Neuronal stem cell (in vitro differentiated cells): Measurements from ENCODE around the gene KRT81.

ENCODE experiments used
- DNase-seq: peaks from one replicate; pipeline ENCODE4 v3.0.0-alpha.2; 2013; ENCODE audit warnings: low spot score
- H2AFZ ChIP-seq: one replicate; pipeline ENCODE4 v1.6.1; 2013; ENCODE audit warnings: mild to moderate bottlenecking, low read length, inconsistent platforms
- H2AK5ac ChIP-seq: 2 replicates; pipeline ENCODE4 v1.6.1; 2013; ENCODE audit warnings: low read depth, mild to moderate bottlenecking, inconsistent platforms, low read length, moderate library complexity, mixed read lengths
- H2BK120ac ChIP-seq: 2 replicates; pipeline ENCODE4 v1.6.1; 2013; ENCODE audit warnings: low read depth, mild to moderate bottlenecking, inconsistent platforms, low read length, moderate library complexity, mixed read lengths
- H2BK12ac ChIP-seq: one replicate; pipeline ENCODE4 v1.6.1; 2013; ENCODE audit warnings: low read length, inconsistent platforms
- H2BK15ac ChIP-seq: 2 replicates; pipeline ENCODE4 v1.6.1; 2013; ENCODE audit warnings: mild to moderate bottlenecking, low read length, inconsistent platforms, mixed read lengths
- H2BK5ac ChIP-seq: one replicate; pipeline ENCODE4 v1.6.1; 2013; ENCODE audit warnings: inconsistent platforms, mild to moderate bottlenecking, low read length, moderate library complexity
- H3K14ac ChIP-seq: one replicate; pipeline ENCODE4 v1.6.1; 2013; ENCODE audit warnings: low read length, inconsistent platforms
- H3K18ac ChIP-seq: 2 replicates; pipeline ENCODE4 v1.6.1; 2013; ENCODE audit warnings: low read length, inconsistent platforms
- H3K23ac ChIP-seq: 2 replicates; pipeline ENCODE4 v1.6.1; 2013; ENCODE audit warnings: low read depth, mild to moderate bottlenecking, mixed read lengths, low read length, inconsistent platforms; ENCODE audit not compliant: poor library complexity
- H3K27ac ChIP-seq: replicated peaks from 3 replicates; pipeline ENCODE4 v1.5.1; 2013; ENCODE audit warnings: low read length, inconsistent platforms
- H3K27me3 ChIP-seq, 3 experiments: 2 replicates each; pipeline ENCODE4 v1.6.1; 2013; ENCODE audit warnings: low read length in 3 of 3, mild to moderate bottlenecking in 2 of 3, inconsistent platforms in 1 of 3, low read depth in 1 of 3, mixed read lengths in 1 of 3, moderate library complexity in 1 of 3; ENCODE audit not compliant: control insufficient read depth in 3 of 3, insufficient read depth in 3 of 3
- H3K36me3 ChIP-seq, 2 donors: replicated peaks in 1 of 2; 2 replicates each; pipeline ENCODE4 v1.6.1; 2013; ENCODE audit warnings: low read length in 2 of 2; ENCODE audit not compliant: control insufficient read depth in 2 of 2, insufficient read depth in 2 of 2
- H3K4ac ChIP-seq: 2 replicates; pipeline ENCODE4 v1.6.1; 2013; ENCODE audit warnings: inconsistent platforms, mild to moderate bottlenecking, low read length, moderate library complexity
- H3K4me1 ChIP-seq, 2 donors: 1 replicate in 1 of 2; 2 replicates in 1 of 2; pipeline ENCODE4 v1.6.1; 2013; ENCODE audit warnings: low read length in 2 of 2, low read depth in 1 of 2; ENCODE audit not compliant: control insufficient read depth in 2 of 2, insufficient read depth in 1 of 2
- H3K4me2 ChIP-seq: one replicate; pipeline ENCODE4 v1.6.1; 2013; ENCODE audit warnings: mild to moderate bottlenecking, low read length, inconsistent platforms; ENCODE audit not compliant: insufficient read depth, poor library complexity, severe bottlenecking
- H3K4me3 ChIP-seq, 2 donors: 2 replicates each; pipeline ENCODE4 v1.5.1; 2013; ENCODE audit warnings: low read length in 2 of 2, mild to moderate bottlenecking in 2 of 2, inconsistent platforms in 1 of 2, moderate library complexity in 1 of 2
- H3K79me1 ChIP-seq: one replicate; pipeline ENCODE4 v1.6.1; 2013; ENCODE audit warnings: low read depth, mild to moderate bottlenecking, inconsistent platforms, low read length, moderate library complexity
- H3K9ac ChIP-seq: one replicate; pipeline ENCODE4 v1.6.1; 2013; ENCODE audit warnings: mild to moderate bottlenecking, low read depth, low read length, inconsistent platforms; ENCODE audit not compliant: poor library complexity
- H3K9me3 ChIP-seq, 2 donors: replicated peaks in 1 of 2; 2 replicates each; pipeline versions ENCODE3 to v1.6.1; 2013; ENCODE audit warnings: low read length in 2 of 2, mild to moderate bottlenecking in 2 of 2, inconsistent platforms in 1 of 2, low read depth in 1 of 2, mixed read lengths in 1 of 2, moderate library complexity in 1 of 2; ENCODE audit not compliant: control insufficient read depth in 2 of 2, insufficient read depth in 1 of 2
- H4K8ac ChIP-seq: one replicate; pipeline ENCODE4 v1.6.1; 2013; ENCODE audit warnings: low read depth, mild to moderate bottlenecking, inconsistent platforms, low read length, moderate library complexity
- H4K91ac ChIP-seq: one replicate; pipeline ENCODE4 v1.6.1; 2013; ENCODE audit warnings: low read length, low read depth, mild to moderate bottlenecking, inconsistent platforms; ENCODE audit not compliant: poor library complexity
- WGBS, 2 donors: extraction: QIAGEN DNeasy Blood & Tissue Kit; methylation state at CpG; one replicate each; pipeline ENCODE4 v1.1.7; 2013; ENCODE audit warnings: missing lambda C conversion rate in 2 of 2, mixed read lengths in 1 of 2; ENCODE audit not compliant: insufficient read length in 2 of 2, insufficient replicate concordance in 1 of 2; ENCODE audit errors: extremely low coverage in 2 of 2; 5-methylcytosine and 5-hydroxymethylcytosine counted together

KRT81 gene

DNA sequence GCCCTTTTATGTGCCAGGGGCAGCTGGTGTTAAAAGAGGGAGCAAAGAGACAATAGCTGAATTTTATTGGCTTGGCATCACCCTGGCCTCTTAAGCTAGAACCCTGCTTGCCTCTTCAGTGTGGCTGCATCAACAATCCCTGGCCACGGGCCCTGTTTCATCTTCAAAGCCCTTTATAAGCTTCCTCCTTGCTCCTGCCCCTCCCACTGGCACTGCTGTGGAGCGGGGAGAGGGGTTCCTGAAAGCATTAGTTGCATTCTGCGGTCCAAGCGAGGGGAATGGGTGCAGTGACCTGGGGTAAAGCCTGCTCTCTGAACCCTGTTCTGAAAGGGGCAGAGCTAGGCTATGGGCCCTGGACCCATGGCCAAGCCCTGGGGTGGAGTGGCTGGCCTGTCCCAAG lies 30.1 kb upstream of the KRT81 start:
- Histone ChIP-seq H2BK12ac (no peak overlapping the region), H2AFZ (no peak overlapping the region), H3K23ac (peak overlapping the region; percentile 19), H3K4me1 (peaks cover 0 to 2% of the 10 kb centered on the region in 2 donors), H2BK120ac (no peak overlapping the region), H3K18ac (peak overlapping the region; percentile 13), H3K79me1 (no peaks in the 10 kb centered on the region), H2BK15ac (no peak overlapping the region), H2AK5ac (peak overlapping the region; percentile 57), H3K27ac (no peak overlapping the region), H3K36me3 (no peaks in the 10 kb centered on the region), H2BK5ac (no peak overlapping the region), H3K27me3 (peaks cover 0 to 11% (median 0%) of the 10 kb centered on the region in 3 experiments), H4K91ac (no peak overlapping the region), H3K4me3 (no peak overlapping the region), H3K9me3 (no peaks in the 10 kb centered on the region), H3K14ac (no peak overlapping the region), H3K4ac (no peak overlapping the region), H3K4me2 (no peak overlapping the region), H4K8ac (no peak overlapping the region), H3K9ac (no peak overlapping the region)
- WGBS, 2 donors = no CpG with 5 or more reads among the region's 4 CpGs
- no peak for DNase-seq

DNA sequence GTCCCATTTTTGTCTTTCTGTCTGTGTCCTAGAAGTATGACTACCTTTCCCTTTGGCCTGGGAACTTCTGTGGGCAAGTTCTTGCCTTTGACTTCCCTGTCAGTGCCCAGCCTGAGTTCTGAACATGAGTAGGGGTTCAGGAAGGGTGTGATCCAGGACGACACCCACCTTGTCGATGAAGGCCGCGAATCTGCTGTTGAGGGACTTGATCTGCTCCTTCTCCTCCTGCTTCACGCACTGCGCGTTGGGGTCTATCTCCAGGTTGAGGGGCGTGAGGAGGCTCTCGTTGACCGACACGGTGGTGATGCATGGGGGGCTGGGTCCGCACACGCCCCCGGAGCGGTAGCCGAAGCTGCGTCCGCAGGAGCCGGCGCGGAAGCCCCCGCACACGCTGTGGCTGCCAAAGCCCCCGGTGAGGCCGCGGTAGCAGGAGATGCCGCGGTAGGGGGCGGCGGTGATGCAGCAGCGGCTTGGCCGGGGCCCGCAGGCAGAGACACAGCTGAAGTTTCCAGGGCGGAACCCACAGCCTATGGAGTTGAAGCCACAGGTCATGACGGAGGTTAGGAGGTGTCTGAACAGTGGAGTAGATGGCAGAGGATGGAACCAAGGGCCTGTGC lies 29.6 kb upstream of the KRT81 start, which contains the start of gene KRT83:
KRT83 (minus strand) TSS at position 615 of the 617 bp plus-strand sequence; CDS start at position 552, 63 bp downstream.
- H3K4me2 ChIP-seq = no peak within 1 kb of the TSS
- no peak within 1 kb of the TSS for H3K14ac ChIP-seq
- H4K91ac ChIP-seq = no peak within 1 kb of the TSS
- peaks cover 0 to 2% of the 10 kb centered on the region in 2 donors for H3K4me1 ChIP-seq
- no peak within 1 kb of the TSS for H4K8ac ChIP-seq
- no peak within 1 kb of the TSS for H2BK5ac ChIP-seq
- peak within 1 kb of the TSS; percentile 19 for H3K23ac ChIP-seq
- peak within 1 kb of the TSS; percentile 57 for H2AK5ac ChIP-seq
- no peak within 1 kb of the TSS for H3K9ac ChIP-seq
- H3K79me1 ChIP-seq = no peaks in the 10 kb centered on the region
- H2AFZ ChIP-seq = no peak within 1 kb of the TSS
- no peak within 1 kb of the TSS for H2BK120ac ChIP-seq
- no peaks in the 10 kb centered on the region for H3K9me3 ChIP-seq
- peak within 1 kb of the TSS; percentile 13 for H3K18ac ChIP-seq
- WGBS, 2 donors = no CpG with 5 or more reads among the region's 35 CpGs
- H3K27me3 ChIP-seq = peaks cover 0 to 11% (median 0%) of the 10 kb centered on the region in 3 experiments
- no peak within 1 kb of the TSS for H3K4me3 ChIP-seq
- no peak within 1 kb of the TSS for H3K27ac ChIP-seq
- H3K4ac ChIP-seq = no peak within 1 kb of the TSS
- no peak within 1 kb of the TSS for H2BK15ac ChIP-seq
- H2BK12ac ChIP-seq = no peak within 1 kb of the TSS
- no peak for DNase-seq
- H3K36me3 ChIP-seq = no peaks in the 10 kb centered on the region

DNA sequence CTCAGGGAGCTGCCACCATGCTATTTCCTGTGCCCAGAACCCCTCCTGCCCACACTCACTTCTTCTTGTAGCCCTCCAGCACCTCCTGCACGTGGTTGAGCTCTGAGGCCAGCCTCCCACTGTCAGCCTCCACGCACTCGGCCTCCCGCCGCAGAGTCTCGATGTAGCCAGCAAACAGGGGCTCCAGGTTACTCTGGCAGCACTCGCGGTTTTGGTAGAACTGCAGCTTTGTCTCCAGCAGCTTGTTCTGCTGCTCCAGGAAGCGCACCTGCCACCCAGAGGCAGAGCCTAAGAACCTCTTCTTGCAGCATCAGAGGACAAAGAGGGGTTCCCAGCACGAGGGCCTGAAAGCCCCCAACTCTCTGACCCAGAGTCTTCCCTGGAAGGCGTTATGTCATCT lies 27.8 kb upstream of the KRT81 start:
- WGBS, 2 donors = no CpG with 5 or more reads among the region's 11 CpGs
- Histone ChIP-seq H4K91ac (no peak overlapping the region), H3K4me2 (no peak overlapping the region), H2AK5ac (no peak overlapping the region), H2BK120ac (no peak overlapping the region), H3K9ac (no peak overlapping the region), H3K4me1 (peaks cover 0 to 2% of the 10 kb centered on the region in 2 donors), H3K27ac (no peak overlapping the region), H2BK5ac (no peak overlapping the region), H3K36me3 (no peaks in the 10 kb centered on the region), H3K27me3 (peaks cover 0 to 12% (median 0%) of the 10 kb centered on the region in 3 experiments), H3K23ac (no peak overlapping the region), H3K9me3 (no peaks in the 10 kb centered on the region), H3K4me3 (no peak overlapping the region), H2BK12ac (no peak overlapping the region), H3K79me1 (no peaks in the 10 kb centered on the region), H2BK15ac (no peak overlapping the region), H4K8ac (no peak overlapping the region), H3K14ac (no peak overlapping the region), H3K18ac (no peak overlapping the region), H3K4ac (no peak overlapping the region), H2AFZ (no peak overlapping the region)
- DNase-seq = no peak

DNA sequence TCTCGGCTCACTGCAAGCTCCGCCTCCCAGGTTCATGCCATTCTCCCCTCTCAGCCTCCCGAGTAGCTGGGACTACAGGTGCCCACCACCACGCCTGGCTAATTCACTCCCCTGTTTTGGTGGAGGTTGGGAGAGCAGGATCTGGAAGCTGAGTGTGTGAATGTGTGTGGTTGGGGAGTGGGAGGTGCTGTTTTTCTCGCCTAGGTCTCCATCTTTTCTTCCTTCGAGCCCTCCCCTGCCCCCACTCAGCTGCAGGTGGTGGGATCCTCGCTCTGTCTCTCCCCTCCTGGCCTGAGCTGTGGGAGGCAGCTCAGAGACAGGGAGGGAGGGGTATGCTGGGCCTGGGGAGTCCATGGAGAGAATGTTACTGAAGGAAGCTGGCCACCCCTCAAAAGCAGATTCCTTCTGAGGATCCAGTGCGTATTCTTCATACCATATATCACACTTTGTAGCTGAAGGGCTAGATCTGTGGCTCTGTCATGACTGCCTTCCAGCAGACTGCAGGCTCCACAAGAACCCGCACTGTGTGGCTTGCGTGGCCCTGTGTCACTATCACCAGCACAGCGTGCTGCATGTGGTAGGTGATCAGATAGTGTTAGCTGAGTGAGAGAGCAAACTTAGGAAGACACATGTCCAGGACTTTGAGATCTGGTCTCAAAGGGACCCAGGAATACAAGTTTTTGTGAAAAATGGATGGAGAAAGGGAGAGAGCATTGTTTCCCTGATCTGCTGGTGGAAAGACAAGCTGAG lies 27.1 kb upstream of the KRT81 start:
- Histone ChIP-seq H3K9ac (no peak overlapping the region), H2BK5ac (no peak overlapping the region), H3K4me2 (no peak overlapping the region), H3K23ac (no peak overlapping the region), H3K36me3 (no peaks in the 10 kb centered on the region), H3K4ac (no peak overlapping the region), H3K4me1 (no peaks in the 10 kb centered on the region), H3K14ac (no peak overlapping the region), H3K27ac (no peak overlapping the region), H4K8ac (no peak overlapping the region), H4K91ac (no peak overlapping the region), H3K27me3 (peaks cover 0 to 12% (median 0%) of the 10 kb centered on the region in 3 experiments), H2BK15ac (no peak overlapping the region), H3K18ac (no peak overlapping the region), H2AK5ac (no peak overlapping the region), H3K4me3 (no peak overlapping the region), H3K9me3 (no peaks in the 10 kb centered on the region), H2AFZ (no peak overlapping the region), H2BK120ac (no peak overlapping the region), H3K79me1 (no peaks in the 10 kb centered on the region), H2BK12ac (no peak overlapping the region)
- no peak for DNase-seq
- WGBS, 2 donors = no CpG with 5 or more reads among the region's 11 CpGs
